Measurements from ENCODE around the gene C16orf96.

The C16orf96 gene

GRCh38 chr16:4641306-4641687, 85.2 kb downstream of the C16orf96 start:
- in situ Hi-C loops (cut with MboI; ENCODE audit: low sequenced_read_pairs): no loop called here

DNA sequence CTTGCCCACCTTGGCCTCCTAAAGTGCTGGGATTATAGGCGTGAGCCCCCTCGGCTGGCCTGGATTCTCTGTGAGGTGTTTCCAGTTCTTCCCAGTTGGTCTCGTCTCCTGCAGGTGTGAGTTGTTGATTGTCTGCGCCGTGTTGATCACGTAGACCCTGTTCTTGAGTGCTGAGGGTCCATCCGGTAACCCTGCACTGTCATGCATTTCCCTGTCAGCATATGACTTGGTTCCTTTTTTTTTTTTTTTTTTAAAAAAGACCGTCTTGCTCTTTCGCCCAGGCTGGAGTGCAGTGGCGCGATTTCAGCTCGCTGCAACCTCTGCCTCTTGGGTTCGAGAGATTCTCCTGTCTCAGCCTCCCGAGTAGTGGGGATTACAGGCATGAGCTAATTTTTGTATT, 85.8 kb downstream of the C16orf96 start:
- in situ Hi-C loops (cut with MboI; ENCODE audit: low sequenced_read_pairs): no loop called here

- in situ Hi-C loops (cut with MboI; ENCODE audit: low sequenced_read_pairs): no loop called here
Measured at GRCh38 chr16:4646773-4647643, 90.9 kb downstream of the C16orf96 start.

DNA sequence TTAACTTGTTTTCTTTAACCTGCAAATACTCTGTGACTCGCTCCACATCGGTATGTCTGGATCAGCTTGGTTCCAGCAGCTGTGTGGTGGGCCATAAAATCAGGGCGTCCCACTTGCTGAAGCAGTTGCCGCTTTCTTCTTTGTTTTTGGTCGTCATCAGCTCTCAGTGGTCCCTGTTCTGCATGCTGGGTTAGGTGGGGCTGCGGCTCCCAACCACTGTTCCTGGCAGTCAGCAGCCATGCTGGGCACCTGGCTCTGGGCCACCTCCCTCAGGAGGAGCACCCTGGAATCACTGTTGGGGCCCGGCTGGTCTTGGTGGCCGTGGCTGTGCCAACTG, 91.5 kb downstream of the C16orf96 start:
- in situ Hi-C loops (cut with MboI; ENCODE audit: low sequenced_read_pairs): no loop called here

GRCh38 chr16:4648917-4649316, 92.8 kb downstream of the C16orf96 start:
- in situ Hi-C loops (cut with MboI; ENCODE audit: low sequenced_read_pairs): no loop called here

DNA sequence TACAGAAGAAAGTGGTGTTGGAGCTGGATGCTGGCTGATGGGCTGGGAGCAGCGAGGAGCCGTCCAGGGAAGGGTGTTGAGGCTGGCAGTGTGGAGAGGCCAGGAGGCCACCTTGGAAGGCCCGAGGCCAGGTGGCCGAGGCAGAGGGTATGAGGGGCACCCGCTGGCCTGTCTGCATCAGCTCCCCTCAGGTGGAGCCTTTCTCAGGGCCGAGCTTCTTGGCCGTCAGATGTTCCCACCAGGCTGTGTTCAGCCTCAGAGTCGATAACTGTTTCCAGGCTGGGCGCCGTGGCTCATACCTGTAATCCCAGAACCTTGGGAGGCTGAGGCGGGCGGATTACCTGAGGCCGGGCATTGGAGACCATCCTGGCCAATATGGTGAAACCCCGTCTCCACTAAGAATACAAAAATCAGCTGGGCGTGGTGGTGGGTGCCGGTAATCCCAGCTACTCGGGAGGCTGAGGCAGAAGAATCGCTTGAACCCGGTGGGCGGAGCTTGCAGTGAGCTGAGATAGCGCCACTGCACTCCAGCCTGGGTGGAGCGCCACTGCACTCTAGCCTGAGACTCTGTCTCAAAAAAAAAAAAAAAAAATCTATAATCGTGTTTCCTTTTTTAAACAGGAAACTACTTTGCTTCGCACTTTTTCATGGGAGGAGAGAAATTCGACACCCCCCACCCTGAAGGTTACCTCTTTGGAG, 93.8 kb downstream of the C16orf96 start:
- in situ Hi-C loops (cut with MboI; ENCODE audit: low sequenced_read_pairs): no loop called here

Measured in HL-60/S4 treated with retinoic acid at 250 ng/mL for 4 days and 3 days (cell line).